ENCODE data around the gene IL33. TPM values are rescaled to one million over a fixed set of nuclear protein-coding genes. Genes with fewer than 3 reads are reported as not detected.

IL33 gene
- total and polyA plus RNA-seq, 2 experiments from 2014 or later: 2.9 to 3.8 TPM

- Histone ChIP-seq H3K4me3 (no peak overlapping the region), H3K36me3 (ENCODE audit: low read depth) (no peaks in the 10 kb centered on the region), H2AFZ (peak overlapping the region; percentile 24; the same call in 1 of the 2 replicates), H3K9me2 (ENCODE audit: insufficient read depth) (no peaks in the 10 kb centered on the region), H3K9ac (no peak overlapping the region), H3K79me2 (ENCODE audit: insufficient read depth) (no peaks in the 10 kb centered on the region), H3F3A (ENCODE audit: insufficient read depth) (0 out of 2 replicates have a peak, but pooled peaks cover 17% of the 10 kb centered on the region), H3K27ac (peak overlapping the region; percentile 4; the same call in 1 of the 2 replicates), H3K27me3 (replicated peaks; ENCODE audit: insufficient read depth) (no peaks in the 10 kb centered on the region), H3K9me3 (ENCODE audit: low read depth) (no peaks in the 10 kb centered on the region), H3K4me2 (ENCODE audit: unreplicated experiment) (peak overlapping the region; percentile 35), H3K4me1 (ENCODE audit: insufficient read depth) (peaks cover 24% of the 10 kb centered on the region), H4K20me1 (ENCODE audit: insufficient read depth) (no peaks in the 10 kb centered on the region)
- 37 to 50% methylated on average over 2 of the region's 2 CpGs for WGBS, 2 experiments (ENCODE audit: low coverage in 1 of 2, low lambda C conversion rate in 2 of 2, missing lambda C conversion rate in 2 of 2)
- in situ Hi-C loops (cut with MboI): no loop called here
- TF ChIP-seq EZH2phosphoT487 (IDR thresholded peaks at IDR 0.05; ENCODE audit: insufficient read depth, low read depth) (no peak), EZH2 (IDR thresholded peaks at IDR 0.05; ENCODE audit: insufficient read depth, poor library complexity, severe bottlenecking) (no peak)
- DNase-seq: peak; percentile 72
Measured at GRCh38 chr9:6230037-6230780, 14.6 kb downstream of the IL33 start.

- Histone ChIP-seq H3K4me3 (no peak overlapping the region), H3K4me1 (ENCODE audit: insufficient read depth) (peaks cover 16% of the 10 kb centered on the region), H2AFZ (no peak overlapping the region), H3K36me3 (ENCODE audit: low read depth) (no peaks in the 10 kb centered on the region), H3K4me2 (ENCODE audit: unreplicated experiment) (no peak overlapping the region), H3K9me3 (ENCODE audit: low read depth) (no peaks in the 10 kb centered on the region), H3K9ac (no peak overlapping the region), H3K9me2 (ENCODE audit: insufficient read depth) (no peaks in the 10 kb centered on the region), H3K79me2 (ENCODE audit: insufficient read depth) (no peaks in the 10 kb centered on the region), H3F3A (ENCODE audit: insufficient read depth) (0 out of 2 replicates have a peak, but pooled peaks cover 17% of the 10 kb centered on the region), H3K27me3 (replicated peaks; ENCODE audit: insufficient read depth) (no peaks in the 10 kb centered on the region), H3K27ac (no peak overlapping the region), H4K20me1 (ENCODE audit: insufficient read depth) (no peaks in the 10 kb centered on the region)
- DNase-seq: no peak
- no peak for TF ChIP-seq EZH2phosphoT487 (IDR thresholded peaks at IDR 0.05; ENCODE audit: insufficient read depth, low read depth)
- no peak for TF ChIP-seq EZH2 (IDR thresholded peaks at IDR 0.05; ENCODE audit: insufficient read depth, poor library complexity, severe bottlenecking)
- in situ Hi-C loops (cut with MboI): no loop called here
Measured at GRCh38 chr9:6232336-6232945, 16.8 kb downstream of the IL33 start.

GRCh38 chr9:6234014-6234413 is 18.4 kb downstream of the IL33 start:
- Histone ChIP-seq H2AFZ (no peak overlapping the region), H3K36me3 (ENCODE audit: low read depth) (no peaks in the 10 kb centered on the region)
- DNase-seq: no peak

GRCh38 chr9:6237267-6237666 is 21.7 kb downstream of the IL33 start:
- 92 to 95% methylated on average over 2 of the region's 2 CpGs for WGBS, 2 experiments (ENCODE audit: low coverage in 1 of 2, low lambda C conversion rate in 2 of 2, missing lambda C conversion rate in 2 of 2)
- no peak overlapping the region for H3K9ac ChIP-seq
- no peak overlapping the region for H3K27ac ChIP-seq
- no peaks in the 10 kb centered on the region for H3K9me2 ChIP-seq (ENCODE audit: insufficient read depth)
- H4K20me1 ChIP-seq (ENCODE audit: insufficient read depth): no peaks in the 10 kb centered on the region
- H3K4me2 ChIP-seq (ENCODE audit: unreplicated experiment): no peak overlapping the region
- H3K4me1 ChIP-seq (ENCODE audit: insufficient read depth): 0 out of 2 replicates have a peak, but pooled peaks cover 3% of the 10 kb centered on the region
- no peak overlapping the region for H2AFZ ChIP-seq
- in situ Hi-C loops (cut with MboI): no loop called here
- TF ChIP-seq EZH2phosphoT487 (IDR thresholded peaks at IDR 0.05; ENCODE audit: insufficient read depth, low read depth) (no peak), EZH2 (IDR thresholded peaks at IDR 0.05; ENCODE audit: insufficient read depth, poor library complexity, severe bottlenecking) (no peak)
- H3K36me3 ChIP-seq (ENCODE audit: low read depth): no peaks in the 10 kb centered on the region
- H3F3A ChIP-seq (ENCODE audit: insufficient read depth): no peaks in the 10 kb centered on the region
- H3K4me3 ChIP-seq: no peak overlapping the region
- DNase-seq: no peak
- no peaks in the 10 kb centered on the region for H3K9me3 ChIP-seq (ENCODE audit: low read depth)
- no peaks in the 10 kb centered on the region for H3K79me2 ChIP-seq (ENCODE audit: insufficient read depth)
- no peaks in the 10 kb centered on the region for H3K27me3 ChIP-seq (replicated peaks; ENCODE audit: insufficient read depth)

More at GRCh38 chr9:6234014-6234413, 18.4 kb downstream of the IL33 start:
- in situ Hi-C loops (cut with MboI): no loop called here
- Histone ChIP-seq H3K27ac (no peak overlapping the region), H3K9me3 (ENCODE audit: low read depth) (no peaks in the 10 kb centered on the region), H3K4me1 (ENCODE audit: insufficient read depth) (peaks cover 16% of the 10 kb centered on the region), H3K9me2 (ENCODE audit: insufficient read depth) (no peaks in the 10 kb centered on the region), H3F3A (ENCODE audit: insufficient read depth) (0 out of 2 replicates have a peak, but pooled peaks cover 17% of the 10 kb centered on the region), H3K4me3 (no peak overlapping the region), H4K20me1 (ENCODE audit: insufficient read depth) (no peaks in the 10 kb centered on the region), H3K9ac (no peak overlapping the region), H3K27me3 (replicated peaks; ENCODE audit: insufficient read depth) (no peaks in the 10 kb centered on the region), H3K79me2 (ENCODE audit: insufficient read depth) (no peaks in the 10 kb centered on the region), H3K4me2 (ENCODE audit: unreplicated experiment) (no peak overlapping the region)
- no peak for TF ChIP-seq EZH2phosphoT487 (IDR thresholded peaks at IDR 0.05; ENCODE audit: insufficient read depth, low read depth)
- no peak for TF ChIP-seq EZH2 (IDR thresholded peaks at IDR 0.05; ENCODE audit: insufficient read depth, poor library complexity, severe bottlenecking)
- 21% methylated on average over 1 of the region's 1 CpG for WGBS, 2 experiments (ENCODE audit: low coverage in 1 of 2, low lambda C conversion rate in 2 of 2, missing lambda C conversion rate in 2 of 2)
